ENCODE data around the gene PLK3.
"Not testable (repeated sequence)": the region's sequence is repeated elsewhere in the genome, so short reads cannot be mapped to it uniquely, and the experiment has no call there.

The PLK3 gene

GRCh38 chr1:44788120-44788860 lies 11.9 kb upstream of the PLK3 start, which contains the start of gene BEST4:
Gene BEST4 (minus strand): TSS chr1:44788170. CDS start chr1:44787705, 465 bp downstream.
- FAIRE-seq, result no peak

- FAIRE-seq, result no peak
Measured at GRCh38 chr1:44790968-44791801, 9.0 kb upstream of the PLK3 start.

GRCh38 chr1:44792736-44793502 lies 7.3 kb upstream of the PLK3 start:
- FAIRE-seq, result no peak

GRCh38 chr1:44797886-44798285 lies 2.3 kb upstream of the PLK3 start:
- FAIRE-seq, result not testable (repeated sequence)

GRCh38 chr1:44798481-44799365 lies 1.5 kb upstream of the PLK3 start:
- FAIRE-seq, result no peak

GRCh38 chr1:44801491-44802305 lies 1.5 kb downstream of the PLK3 start:
- no peak for FAIRE-seq

GRCh38 chr1:44802306-44803061 lies 2.3 kb downstream of the PLK3 start:
- FAIRE-seq, result no peak

- FAIRE-seq, result no peak
Measured at GRCh38 chr1:44803062-44803311, 2.8 kb downstream of the PLK3 start.

- FAIRE-seq, result no peak
Measured at GRCh38 chr1:44803312-44804095, 3.3 kb downstream of the PLK3 start.

GRCh38 chr1:44805311-44806024 lies 5.3 kb downstream of the PLK3 start:
- no peak for FAIRE-seq

- FAIRE-seq, result no peak
Measured at GRCh38 chr1:44806025-44806703, 6.0 kb downstream of the PLK3 start.

- no peak for FAIRE-seq
Measured at GRCh38 chr1:44806704-44807363, 6.7 kb downstream of the PLK3 start, which contains the start of gene DYNLT4. Gene DYNLT4 (minus strand): TSS chr1:44807351. CDS start chr1:44806668, 683 bp downstream.

- peak; percentile 98 for FAIRE-seq
Measured at GRCh38 chr1:44807364-44808062, 7.3 kb downstream of the PLK3 start.

- peak; percentile 72 for FAIRE-seq
Measured at GRCh38 chr1:44808063-44808937, 8.1 kb downstream of the PLK3 start, which contains the start of gene BTBD19. Gene BTBD19 (plus strand): TSS chr1:44808523. CDS start chr1:44808821, 298 bp downstream.

- FAIRE-seq, result no peak
Measured at GRCh38 chr1:44808938-44809917, 9.1 kb downstream of the PLK3 start.

Data from G401.6 (cell line).